ENCODE results near the gene VSIG8. TPM values are rescaled to one million over a fixed set of nuclear protein-coding genes. Genes with fewer than 3 reads are reported as not detected.

VSIG8 gene
- total RNA-seq = not detected

DNA sequence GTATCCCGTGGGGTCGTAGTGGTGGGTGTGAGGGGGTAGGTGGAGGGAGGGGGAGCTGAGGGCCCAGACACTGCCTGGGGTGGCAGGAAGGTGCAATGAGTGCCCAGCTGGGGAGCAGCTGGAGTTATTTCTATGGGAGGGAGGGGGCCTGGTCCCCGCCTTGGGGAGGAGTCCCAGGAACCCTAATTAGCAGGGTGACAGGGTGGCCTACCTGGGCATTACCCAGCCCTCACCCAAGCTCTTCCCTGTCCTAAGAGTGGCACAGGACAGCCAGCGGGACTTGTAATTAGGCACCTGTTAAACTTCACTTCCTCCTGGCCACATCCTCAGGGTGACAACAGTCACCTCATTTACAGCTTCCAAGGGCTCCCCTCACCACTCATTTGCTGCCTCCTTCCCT lies at the start of gene VSIG8:
VSIG8 (minus strand) TSS at position 101 of the 400 bp plus-strand sequence. CDS start 136 bp downstream, outside the sequence.

GRCh38 chr1:159900086-159900680 lies 37.7 kb upstream of the VSIG8 start, which contains the start of gene CFAP45:
Gene CFAP45, minus strand, starts transcription at chr1:159900165. Its CDS starts 67 bp downstream, at chr1:159900098.

GRCh38 chr1:159826441-159827101 lies 35.9 kb downstream of the VSIG8 start, which contains the start of gene SLAMF8:
Gene SLAMF8, plus strand, starts transcription at chr1:159826873. Its CDS starts 26 bp downstream, at chr1:159826899.

Small RNAs within 50 kb of the gene (microRNA-seq; reads per million reads assigned to microRNA genes)
- gene MIR4259 (ENCODE audit: borderline microRNAs expressed, borderline replicate concordance) = not detected

Other genes starting within 250 kb of the VSIG8 start
- not detected for gene CRP, start 148.1 kb downstream of the VSIG8 start, total RNA-seq
- gene DUSP23, start 81.7 kb downstream of the VSIG8 start, total RNA-seq = 10 to 100 TPM; 24.9 to 25.0 TPM
- gene FCRL6, start 60.3 kb downstream of the VSIG8 start, total RNA-seq = not detected
- under 1 TPM; 0.48 to 0.60 TPM for gene SLAMF8, start 35.8 kb downstream of the VSIG8 start, total RNA-seq
- under 1 TPM; 0.76 to 0.91 TPM for gene CFAP45, start 37.5 kb upstream of the VSIG8 start, total RNA-seq
- gene TAGLN2, start 62.9 kb upstream of the VSIG8 start, total RNA-seq = 100 to 1,000 TPM; 371 to 390 TPM
- gene IGSF9, start 83.0 kb upstream of the VSIG8 start, total RNA-seq = not detected
- not detected for gene SLAMF9, start 91.6 kb upstream of the VSIG8 start, total RNA-seq
- gene PIGM, start 169.3 kb upstream of the VSIG8 start, total RNA-seq = 1 to 10 TPM; 6.4 to 6.6 TPM
- not detected for gene KCNJ10, start 207.5 kb upstream of the VSIG8 start, total RNA-seq
- not detected for gene KCNJ9, start 218.9 kb upstream of the VSIG8 start, total RNA-seq
- gene IGSF8, start 236.0 kb upstream of the VSIG8 start, total RNA-seq = 10 to 100 TPM; 38.4 to 39.5 TPM